Measurements from ENCODE around the gene GTPBP3.

Gene GTPBP3

DNA sequence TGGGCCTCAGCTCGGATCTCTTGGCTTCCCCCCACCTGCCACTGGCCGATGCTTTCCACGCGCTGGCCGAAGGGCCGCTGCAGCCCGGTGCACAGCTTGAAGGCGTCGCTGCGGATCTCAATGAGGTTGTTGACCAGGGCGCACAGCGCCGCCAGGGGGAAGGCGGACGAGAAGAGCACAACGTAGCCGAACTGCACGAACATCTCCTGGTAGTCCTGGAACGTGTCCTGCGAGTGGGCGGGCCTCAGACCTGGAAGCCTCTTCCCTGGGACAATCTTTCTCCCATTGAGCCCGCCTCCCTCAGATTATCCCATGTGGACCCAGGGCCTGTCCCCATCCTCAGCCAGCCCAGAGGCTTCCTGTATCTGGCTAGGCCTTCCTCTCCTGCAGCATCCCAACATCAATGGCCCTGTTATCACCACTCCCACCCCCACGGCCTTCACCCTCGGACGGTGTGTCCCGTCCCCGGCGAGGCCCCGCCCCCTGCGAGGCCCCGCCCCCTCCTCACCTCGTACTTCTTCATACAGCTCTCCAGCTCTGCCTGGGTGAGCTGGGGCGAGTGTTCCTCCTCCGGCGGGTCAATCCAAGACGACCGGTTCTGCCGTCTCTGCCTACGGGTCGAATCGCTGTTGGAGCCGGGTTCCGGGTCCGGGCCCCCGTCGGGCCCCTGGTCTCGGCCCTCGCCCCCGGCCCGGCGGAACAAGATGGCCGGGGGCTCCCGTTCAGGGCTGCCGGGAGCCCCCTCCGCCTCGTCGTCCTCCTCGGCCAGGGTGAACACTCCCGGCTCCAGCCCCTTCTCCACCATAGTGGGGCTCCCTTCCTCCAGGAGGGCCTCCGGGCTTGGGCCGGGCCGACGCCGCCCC, 9.5 kb upstream of the GTPBP3 start:
- DNase-seq (ENCODE audit: low read depth in 2 of 2, low spot score in 1 of 2), result no peak

- DNase-seq (ENCODE audit: low read depth in 2 of 2, low spot score in 1 of 2), result peak in 1 of 2 donors; percentile 23
Measured at GRCh38 chr19:17328517-17329365, 8.6 kb upstream of the GTPBP3 start.

- no peak for DNase-seq (ENCODE audit: low read depth in 2 of 2, low spot score in 1 of 2)
Measured at GRCh38 chr19:17329366-17330261, 7.7 kb upstream of the GTPBP3 start.

- DNase-seq (ENCODE audit: low read depth in 2 of 2, low spot score in 1 of 2), result no peak
Measured at GRCh38 chr19:17330262-17331044, 6.9 kb upstream of the GTPBP3 start.

DNA sequence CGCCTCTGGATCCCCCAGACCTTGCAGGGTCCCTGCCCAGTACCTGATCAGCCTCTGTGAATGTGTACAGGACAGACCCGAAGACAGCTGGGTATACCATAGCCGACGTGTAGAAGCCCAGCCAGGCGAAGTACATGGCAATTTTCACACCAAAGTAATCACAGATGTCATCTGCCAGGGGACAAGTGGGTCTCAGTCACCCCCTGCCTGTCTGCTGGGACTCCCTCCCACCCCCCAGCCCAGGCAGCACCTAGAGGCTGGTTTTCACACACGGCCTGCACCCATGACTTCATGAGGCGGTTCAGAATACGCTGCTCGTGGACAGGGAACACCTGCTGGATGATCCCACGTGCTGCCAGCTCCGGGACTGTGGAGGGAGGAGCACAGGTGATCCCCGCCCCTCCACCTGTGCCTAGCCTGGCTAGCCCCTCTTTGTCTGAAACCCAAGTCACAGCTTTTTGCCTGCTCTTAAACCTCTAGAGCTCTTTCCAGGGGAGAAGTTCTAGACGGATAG, 6.3 kb upstream of the GTPBP3 start:
- no peak for DNase-seq (ENCODE audit: low read depth in 2 of 2, low spot score in 1 of 2)

DNA sequence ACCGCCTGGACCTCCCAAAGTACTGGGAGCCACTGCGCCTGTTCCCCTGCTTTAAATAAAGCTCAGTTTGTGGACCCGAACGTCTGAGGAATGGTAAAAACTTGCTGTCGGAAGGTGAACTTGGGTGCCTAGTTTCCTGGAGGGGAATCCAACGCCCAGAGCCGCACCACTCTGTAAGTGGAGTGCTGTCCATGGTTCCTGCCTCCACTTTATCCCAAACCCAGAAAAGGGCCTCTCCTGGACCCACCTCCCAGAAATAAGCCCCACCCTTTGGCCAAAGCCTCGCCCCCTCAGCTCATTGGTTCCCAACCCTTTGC, 5.0 kb upstream of the GTPBP3 start:
- no peak for DNase-seq (ENCODE audit: low read depth in 2 of 2, low spot score in 1 of 2)

GRCh38 chr19:17332677-17333581, 4.4 kb upstream of the GTPBP3 start:
- no peak for DNase-seq (ENCODE audit: low read depth in 2 of 2, low spot score in 1 of 2)

GRCh38 chr19:17333611-17334413, 3.5 kb upstream of the GTPBP3 start:
- DNase-seq (ENCODE audit: low read depth in 2 of 2, low spot score in 1 of 2), result peak; percentile 46 to 67

DNA sequence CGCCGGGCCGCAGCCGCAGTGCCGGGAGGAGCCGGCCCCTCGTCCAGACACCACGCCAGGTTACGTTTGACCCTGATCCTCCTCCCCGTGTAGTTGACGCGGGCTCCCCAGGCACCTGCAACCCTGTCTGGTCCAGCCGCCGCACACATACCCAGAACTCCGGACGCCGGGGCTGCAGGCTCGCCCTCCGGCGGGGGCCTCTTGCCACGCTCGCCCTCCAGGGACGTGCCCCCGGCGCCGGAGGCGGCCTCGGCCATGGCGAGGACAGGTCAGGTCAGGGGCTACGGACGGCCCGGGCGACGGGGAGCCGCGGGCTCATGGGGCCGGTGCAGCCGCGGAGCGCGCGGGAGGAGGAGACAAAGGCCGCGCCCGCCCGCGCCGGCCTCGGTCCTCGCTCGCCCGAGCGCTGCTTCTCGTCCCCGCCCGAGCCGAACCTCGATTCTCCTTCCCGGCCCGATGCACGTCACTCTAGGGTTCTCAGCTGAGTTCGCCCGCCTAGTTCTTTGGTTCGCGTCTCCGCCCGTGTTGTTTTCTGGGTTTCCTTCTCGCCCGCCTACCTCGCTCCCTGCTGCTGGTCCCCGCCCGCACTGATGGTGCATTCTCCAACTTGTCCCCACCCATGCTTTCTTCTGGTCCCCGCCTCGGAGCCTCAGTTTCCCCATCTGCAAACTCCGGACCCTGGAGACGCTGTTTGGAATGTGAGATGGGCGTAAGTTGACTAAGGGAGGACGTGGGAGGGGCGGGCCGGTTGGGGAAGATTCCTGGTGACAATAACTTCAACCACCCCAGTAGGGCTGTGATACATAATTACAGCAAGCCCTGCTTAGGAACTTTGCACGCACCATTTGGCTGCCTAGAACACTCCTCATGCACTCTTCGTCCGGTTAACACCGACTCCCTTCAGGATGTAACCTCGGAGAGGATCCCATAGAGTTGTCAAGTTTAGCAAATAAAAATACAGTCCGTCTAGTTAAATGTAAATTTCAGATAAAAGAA, 2.6 kb upstream of the GTPBP3 start, which contains the start of gene ANO8:
Gene ANO8 (minus strand): TSS at position 442 of the 996 bp plus-strand sequence. CDS start 185 bp downstream, at position 257.
- DNase-seq (ENCODE audit: low read depth in 2 of 2, low spot score in 1 of 2), result peak; percentile 90 to 93

DNA sequence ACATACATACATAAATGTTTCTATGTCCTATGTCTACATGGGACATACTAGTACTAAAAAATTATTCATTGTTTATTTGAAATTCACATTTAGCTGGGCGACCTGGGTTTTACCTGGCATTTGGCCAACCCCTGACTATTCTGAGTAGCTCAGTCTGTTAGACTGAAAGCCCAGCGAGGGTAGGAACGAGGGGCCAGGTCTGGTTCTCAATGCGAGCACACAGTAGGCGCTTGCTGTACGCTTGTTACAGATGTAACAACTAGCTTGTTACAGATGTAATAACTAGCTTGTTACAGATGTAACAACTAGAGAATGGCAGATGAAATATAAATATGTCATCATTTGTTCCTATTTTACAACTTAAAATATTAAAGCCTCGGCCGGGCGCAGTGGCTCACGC, 1.8 kb upstream of the GTPBP3 start:
- DNase-seq (ENCODE audit: low read depth in 2 of 2, low spot score in 1 of 2), result no peak

DNA sequence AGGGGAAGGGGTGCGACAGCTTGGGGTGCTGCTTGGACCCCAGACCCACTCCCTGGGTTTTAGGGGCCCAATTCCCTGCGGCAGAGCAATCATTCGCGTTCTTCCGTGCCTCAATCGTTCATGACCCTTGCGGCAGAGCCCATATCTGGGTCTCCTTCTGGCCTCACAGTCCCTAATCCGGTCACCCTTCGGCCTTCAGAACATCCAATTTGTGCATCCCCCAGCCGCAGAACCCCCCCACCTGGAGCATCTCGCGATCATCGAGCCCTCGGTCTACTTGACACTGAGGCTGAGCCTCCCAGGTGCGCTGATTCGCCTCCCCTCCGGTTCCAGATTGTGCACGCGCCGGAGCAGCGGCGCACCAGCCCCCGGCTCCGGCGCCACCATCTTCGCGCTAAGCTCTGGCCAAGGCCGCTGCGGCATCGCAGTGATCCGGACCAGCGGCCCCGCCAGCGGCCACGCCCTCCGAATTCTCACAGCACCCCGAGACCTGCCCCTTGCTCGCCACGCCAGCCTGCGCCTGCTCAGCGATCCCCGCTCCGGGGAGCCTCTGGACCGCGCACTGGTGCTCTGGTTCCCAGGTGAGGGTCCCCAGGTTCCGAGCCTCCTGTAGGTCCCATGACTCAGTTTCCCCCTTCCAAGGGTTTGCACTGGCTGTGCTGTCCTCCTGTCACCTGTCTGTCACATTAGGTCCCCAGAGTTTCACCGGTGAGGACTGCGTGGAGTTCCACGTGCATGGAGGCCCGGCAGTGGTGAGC, 501 bp downstream of the GTPBP3 start:
- no peak for DNase-seq (ENCODE audit: low read depth in 2 of 2, low spot score in 1 of 2)

DNA sequence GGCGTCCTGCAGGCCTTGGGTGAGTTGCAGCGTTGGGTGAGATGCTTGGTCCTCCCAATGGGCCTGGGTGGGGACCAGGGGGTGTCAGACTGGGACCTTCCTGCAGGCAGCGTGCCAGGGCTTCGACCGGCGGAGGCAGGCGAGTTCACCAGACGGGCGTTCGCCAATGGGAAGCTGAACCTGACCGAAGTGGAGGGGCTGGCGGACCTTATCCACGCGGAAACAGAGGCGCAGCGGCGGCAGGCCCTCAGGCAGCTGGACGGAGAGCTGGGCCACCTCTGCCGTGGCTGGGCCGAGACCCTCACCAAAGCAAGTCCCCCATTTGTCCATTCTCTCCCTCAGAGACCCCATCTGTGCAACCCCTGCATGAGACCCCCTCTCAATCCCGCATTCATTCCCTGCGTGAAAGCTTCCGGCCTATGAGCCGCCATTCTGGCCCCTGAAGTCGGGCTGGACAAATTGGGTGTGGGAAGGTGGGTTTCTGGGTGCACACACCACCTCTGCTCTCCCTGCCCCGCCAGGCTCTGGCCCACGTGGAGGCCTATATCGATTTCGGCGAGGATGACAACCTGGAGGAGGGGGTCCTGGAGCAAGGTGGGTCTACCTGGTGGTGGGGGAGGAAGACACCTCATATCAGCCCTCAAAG, 1.2 kb downstream of the GTPBP3 start:
- no peak for DNase-seq (ENCODE audit: low read depth in 2 of 2, low spot score in 1 of 2)

- DNase-seq (ENCODE audit: low read depth in 2 of 2, low spot score in 1 of 2), result no peak
Measured at GRCh38 chr19:17339088-17339741, 1.9 kb downstream of the GTPBP3 start.

- no peak for DNase-seq (ENCODE audit: low read depth in 2 of 2, low spot score in 1 of 2)
Measured at GRCh38 chr19:17340302-17340870, 3.0 kb downstream of the GTPBP3 start.

- DNase-seq (ENCODE audit: low read depth in 2 of 2, low spot score in 1 of 2), result no peak
Measured at GRCh38 chr19:17340871-17341357, 3.6 kb downstream of the GTPBP3 start.
